ENCODE measurements around the gene KLK3.

- TF ChIP-seq CTCF (IDR thresholded peaks at IDR 0.05; ENCODE audit: low read length): no peak
- TF ChIP-seq EZH2 (optimal IDR thresholded peaks at IDR 0.05; ENCODE audit: low read depth, low read length): no peak
- TF ChIP-seq EZH2phosphoT487 (IDR thresholded peaks at IDR 0.05; ENCODE audit: low read length): no peak
Observed at GRCh38 chr19:50820549-50821247, 34.0 kb upstream of the KLK3 start.
